ENCODE results near the gene TAS2R41. TPM values are rescaled to one million over a fixed set of nuclear protein-coding genes. Genes with fewer than 3 reads are reported as not detected.

TAS2R41 gene
- total and polyA plus RNA-seq, 3 donors from 2014 or later, result 0.55 TPM; not detected in 2

DNA sequence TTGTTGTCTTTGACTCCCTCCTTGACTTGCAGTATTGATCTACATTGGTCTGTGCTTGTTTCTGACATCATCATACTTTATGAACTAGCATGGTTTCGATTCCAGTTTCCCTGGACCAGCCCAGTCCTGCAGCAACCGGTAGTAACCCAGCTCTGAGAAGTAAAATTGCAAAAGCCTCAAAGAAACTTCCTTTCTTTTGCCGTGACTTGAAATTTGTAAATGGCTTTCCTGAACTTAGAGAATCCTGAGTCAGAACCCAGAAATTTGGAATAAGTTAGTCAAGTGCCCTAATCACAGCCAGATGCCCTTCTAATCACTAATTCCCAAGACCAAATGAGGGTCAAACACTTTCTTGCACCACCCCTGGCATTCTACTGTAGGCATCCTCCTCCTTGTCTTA is 19.4 kb upstream of the TAS2R41 start:
- TF ChIP-seq, protein P1, sequence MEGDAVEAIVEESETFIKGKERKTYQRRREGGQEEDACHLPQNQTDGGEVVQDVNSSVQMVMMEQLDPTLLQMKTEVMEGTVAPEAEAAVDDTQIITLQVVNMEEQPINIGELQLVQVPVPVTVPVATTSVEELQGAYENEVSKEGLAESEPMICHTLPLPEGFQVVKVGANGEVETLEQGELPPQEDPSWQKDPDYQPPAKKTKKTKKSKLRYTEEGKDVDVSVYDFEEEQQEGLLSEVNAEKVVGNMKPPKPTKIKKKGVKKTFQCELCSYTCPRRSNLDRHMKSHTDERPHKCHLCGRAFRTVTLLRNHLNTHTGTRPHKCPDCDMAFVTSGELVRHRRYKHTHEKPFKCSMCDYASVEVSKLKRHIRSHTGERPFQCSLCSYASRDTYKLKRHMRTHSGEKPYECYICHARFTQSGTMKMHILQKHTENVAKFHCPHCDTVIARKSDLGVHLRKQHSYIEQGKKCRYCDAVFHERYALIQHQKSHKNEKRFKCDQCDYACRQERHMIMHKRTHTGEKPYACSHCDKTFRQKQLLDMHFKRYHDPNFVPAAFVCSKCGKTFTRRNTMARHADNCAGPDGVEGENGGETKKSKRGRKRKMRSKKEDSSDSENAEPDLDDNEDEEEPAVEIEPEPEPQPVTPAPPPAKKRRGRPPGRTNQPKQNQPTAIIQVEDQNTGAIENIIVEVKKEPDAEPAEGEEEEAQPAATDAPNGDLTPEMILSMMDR (IDR thresholded peaks at IDR 0.05), result no peak
- TF ChIP-seq POLR2A (IDR thresholded peaks at IDR 0.05), result no peak
- 84 to 86% methylated on average over 3 of the region's 3 CpGs for WGBS, 2 donors
- Histone ChIP-seq H3K9me3 (no peaks in the 10 kb centered on the region), H3K36me3 (ENCODE audit: low read depth, missing control alignments) (no peaks in the 10 kb centered on the region), H3K27ac (no peak overlapping the region), H3K4me1 (no peaks in the 10 kb centered on the region), H3K27me3 (no peaks in the 10 kb centered on the region), H3K4me3 (no peak overlapping the region)
- DNase-seq, result no peak
- intact Hi-C loops (cut with DNase I; ENCODE audit: low total_unique reads), result no loop called here

DNA sequence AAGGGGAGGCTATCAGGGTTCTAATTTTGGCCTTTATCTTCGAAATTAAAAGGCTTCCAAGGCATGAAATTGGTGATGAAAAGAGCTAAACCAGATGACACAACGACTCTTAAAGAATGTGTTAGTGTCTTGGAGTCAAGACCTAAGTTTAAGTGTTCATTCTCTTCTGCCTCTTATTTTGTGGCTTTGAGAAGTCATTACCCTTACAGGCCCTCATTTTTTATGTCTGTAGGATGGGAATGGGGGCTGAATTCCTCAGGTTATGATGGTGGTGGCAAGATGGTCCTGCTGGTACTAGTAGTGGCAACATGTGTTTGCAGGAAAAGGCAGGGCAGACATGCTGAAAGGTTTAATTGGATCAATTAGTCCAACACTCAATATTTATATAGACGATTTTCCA is 19.0 kb upstream of the TAS2R41 start:
- no peaks in the 10 kb centered on the region for H3K27me3 ChIP-seq
- no peak overlapping the region for H3K4me3 ChIP-seq
- no peaks in the 10 kb centered on the region for H3K4me1 ChIP-seq
- TF ChIP-seq, protein P1 (IDR thresholded peaks at IDR 0.05), result no peak
- TF ChIP-seq POLR2A (IDR thresholded peaks at IDR 0.05), result no peak
- H3K36me3 ChIP-seq (ENCODE audit: low read depth, missing control alignments), result no peaks in the 10 kb centered on the region
- DNase-seq, result no peak
- intact Hi-C loops (cut with DNase I; ENCODE audit: low total_unique reads), result no loop called here
- no peak overlapping the region for H3K27ac ChIP-seq
- WGBS, 2 donors, result 86 to 87% methylated on average over 3 of the region's 3 CpGs
- H3K9me3 ChIP-seq, result no peaks in the 10 kb centered on the region

DNA sequence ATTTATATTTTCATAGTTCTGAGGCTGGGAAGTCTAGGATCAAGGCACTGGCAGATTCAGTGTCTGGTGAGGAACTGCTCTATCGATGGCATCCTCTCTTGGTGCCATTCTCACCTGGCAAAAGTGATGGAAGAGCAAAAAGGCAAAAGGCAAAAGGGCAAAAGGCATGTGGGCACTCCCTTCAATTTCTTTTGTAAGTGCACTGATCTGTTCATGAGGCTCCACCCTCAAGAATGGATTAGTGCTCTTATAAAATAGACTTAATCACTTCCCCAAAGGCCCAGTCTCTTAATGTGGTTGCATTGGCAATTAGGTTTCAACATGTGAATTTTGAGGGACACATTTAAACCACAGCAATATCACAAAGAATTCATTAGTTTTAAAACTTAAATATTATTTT is 18.3 kb upstream of the TAS2R41 start:
- Histone ChIP-seq H3K4me3 (no peak overlapping the region), H3K27me3 (no peaks in the 10 kb centered on the region), H3K9me3 (no peaks in the 10 kb centered on the region), H3K36me3 (ENCODE audit: low read depth, missing control alignments) (no peaks in the 10 kb centered on the region), H3K4me1 (no peaks in the 10 kb centered on the region), H3K27ac (no peak overlapping the region)
- no peak for DNase-seq
- TF ChIP-seq POLR2A (IDR thresholded peaks at IDR 0.05), result no peak
- TF ChIP-seq, protein P1 (IDR thresholded peaks at IDR 0.05), result no peak
- 93 to 96% methylated on average over 1 of the region's 1 CpG for WGBS, 2 donors
- intact Hi-C loops (cut with DNase I; ENCODE audit: low total_unique reads), result no loop called here

DNA sequence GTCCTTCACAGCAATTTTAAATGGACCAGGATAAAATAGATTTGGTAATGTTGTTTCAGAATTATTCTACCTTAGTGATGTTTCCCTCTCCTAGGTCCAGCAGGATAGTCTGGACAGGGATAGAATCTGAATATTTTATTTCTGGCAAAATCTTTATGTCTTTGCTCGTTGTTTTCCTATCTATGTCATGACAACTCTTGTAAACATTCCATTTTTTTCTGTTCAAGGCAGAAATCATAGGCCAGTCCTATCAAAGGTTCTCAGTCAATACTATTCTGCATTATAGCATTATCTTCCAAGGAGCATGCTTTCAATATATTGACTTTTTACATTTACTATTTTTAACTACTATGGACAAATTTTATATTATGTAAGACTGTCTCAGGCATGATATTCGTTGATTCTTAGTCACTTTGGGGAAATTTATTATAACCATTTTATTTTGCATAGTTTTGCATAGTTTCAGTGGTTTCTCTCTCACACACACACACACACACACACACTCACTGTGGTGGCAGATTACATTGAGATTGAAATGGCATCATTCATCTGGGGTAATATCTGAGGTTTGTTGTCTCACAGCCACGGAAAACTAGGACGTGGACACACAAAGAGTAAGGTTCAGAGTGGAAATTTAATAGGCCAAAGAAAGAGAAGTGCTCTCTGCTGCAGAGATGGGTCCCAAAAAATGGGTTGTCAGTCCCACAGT is 17.2 kb upstream of the TAS2R41 start:
- no peaks in the 10 kb centered on the region for H3K27me3 ChIP-seq
- DNase-seq, result no peak
- intact Hi-C loops (cut with DNase I; ENCODE audit: low total_unique reads), result no loop called here
- no peaks in the 10 kb centered on the region for H3K36me3 ChIP-seq (ENCODE audit: low read depth, missing control alignments)
- no peaks in the 10 kb centered on the region for H3K4me1 ChIP-seq
- 77 to 83% methylated on average over 4 of the region's 4 CpGs for WGBS, 2 donors
- H3K4me3 ChIP-seq, result no peak overlapping the region
- no peak overlapping the region for H3K27ac ChIP-seq
- H3K9me3 ChIP-seq, result no peaks in the 10 kb centered on the region
- TF ChIP-seq, protein P1 (IDR thresholded peaks at IDR 0.05), result no peak
- TF ChIP-seq POLR2A (IDR thresholded peaks at IDR 0.05), result no peak

DNA sequence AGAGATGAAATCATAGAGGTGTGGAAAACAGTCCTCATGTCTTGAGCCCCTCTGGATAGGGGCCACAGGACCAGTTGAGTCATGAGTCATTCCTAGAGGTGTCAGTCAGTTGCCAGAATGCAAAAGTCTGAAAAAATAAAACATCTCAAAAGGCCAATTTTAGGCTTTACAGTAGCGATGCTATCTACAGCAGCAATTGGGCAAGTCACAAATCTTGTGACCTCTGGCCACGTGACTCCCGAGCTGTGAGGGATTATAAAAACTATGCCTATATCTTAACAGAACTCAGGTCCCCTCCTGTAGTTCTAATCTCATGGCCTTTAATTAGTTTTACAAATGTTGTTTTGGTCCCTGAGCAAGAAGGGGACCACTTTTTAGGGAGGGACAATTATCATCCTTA is 15.6 kb upstream of the TAS2R41 start:
- 77 to 88% methylated on average over 3 of the region's 3 CpGs for WGBS, 2 donors
- DNase-seq, result no peak

More for the DNA sequence above, 15.6 kb upstream of the TAS2R41 start:
- Histone ChIP-seq H3K27ac (no peak overlapping the region), H3K4me3 (no peak overlapping the region), H3K9me3 (no peaks in the 10 kb centered on the region), H3K27me3 (no peaks in the 10 kb centered on the region), H3K4me1 (no peaks in the 10 kb centered on the region), H3K36me3 (ENCODE audit: low read depth, missing control alignments) (no peaks in the 10 kb centered on the region)
- intact Hi-C loops (cut with DNase I; ENCODE audit: low total_unique reads), result no loop called here
- TF ChIP-seq, protein P1 (IDR thresholded peaks at IDR 0.05), result no peak
- no peak for TF ChIP-seq POLR2A (IDR thresholded peaks at IDR 0.05)
